PC-3 (cell line): ENCODE results near the gene CDH16.

Experiments used
- EZH2 ChIP-seq: fragments of 300-600 bp; sonication (generic); IDR thresholded peaks from one replicate; pipeline ENCODE4 v1.6.1; 2017; ENCODE audit warnings: antibody characterized with exemption, mild to moderate bottlenecking, low read length; ENCODE audit not compliant: unreplicated experiment
- TF ChIP-seq, protein P1 (sequence below): fragments of 300-600 bp; sonication (generic); conservative IDR thresholded peaks from 2 replicates; pipeline ENCODE4 v1.5.1; 2017; ENCODE audit warnings: antibody characterized with exemption, low read depth, mild to moderate bottlenecking, low read length

DNA sequence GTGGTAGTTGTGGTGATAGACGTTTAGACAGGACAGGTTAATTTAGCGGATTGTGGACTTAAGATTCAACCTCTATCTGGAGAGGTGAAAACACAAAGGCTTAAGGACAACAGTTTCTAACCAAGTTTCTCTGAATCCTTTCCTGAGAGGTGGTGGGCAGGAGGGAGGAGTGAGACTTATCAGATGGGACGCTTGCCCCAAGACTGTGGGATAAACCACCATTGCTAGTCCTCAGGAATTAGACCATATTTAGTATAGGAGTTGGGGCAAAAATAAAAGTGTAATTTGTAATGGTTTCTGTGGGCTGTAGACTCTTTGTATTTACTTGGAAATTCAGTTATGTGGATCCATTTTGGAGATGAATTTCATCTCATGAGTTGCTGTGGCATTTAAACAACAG lies 31.8 kb downstream of the CDH16 start:
- TF ChIP-seq, protein P1, sequence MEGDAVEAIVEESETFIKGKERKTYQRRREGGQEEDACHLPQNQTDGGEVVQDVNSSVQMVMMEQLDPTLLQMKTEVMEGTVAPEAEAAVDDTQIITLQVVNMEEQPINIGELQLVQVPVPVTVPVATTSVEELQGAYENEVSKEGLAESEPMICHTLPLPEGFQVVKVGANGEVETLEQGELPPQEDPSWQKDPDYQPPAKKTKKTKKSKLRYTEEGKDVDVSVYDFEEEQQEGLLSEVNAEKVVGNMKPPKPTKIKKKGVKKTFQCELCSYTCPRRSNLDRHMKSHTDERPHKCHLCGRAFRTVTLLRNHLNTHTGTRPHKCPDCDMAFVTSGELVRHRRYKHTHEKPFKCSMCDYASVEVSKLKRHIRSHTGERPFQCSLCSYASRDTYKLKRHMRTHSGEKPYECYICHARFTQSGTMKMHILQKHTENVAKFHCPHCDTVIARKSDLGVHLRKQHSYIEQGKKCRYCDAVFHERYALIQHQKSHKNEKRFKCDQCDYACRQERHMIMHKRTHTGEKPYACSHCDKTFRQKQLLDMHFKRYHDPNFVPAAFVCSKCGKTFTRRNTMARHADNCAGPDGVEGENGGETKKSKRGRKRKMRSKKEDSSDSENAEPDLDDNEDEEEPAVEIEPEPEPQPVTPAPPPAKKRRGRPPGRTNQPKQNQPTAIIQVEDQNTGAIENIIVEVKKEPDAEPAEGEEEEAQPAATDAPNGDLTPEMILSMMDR, result no peak
- no peak for TF ChIP-seq EZH2
